GM10266 (cell line): ENCODE data around the gene ARL16.

Source experiments
- DNase-seq: peaks from one replicate; pipeline ENCODE4 v3.0.0; 2012; ENCODE audit errors: extremely low spot score
- CTCF ChIP-seq: IDR thresholded peaks from 2 replicates; pipeline ENCODE4 v1.5.1; 2012; ENCODE audit warnings: mild to moderate bottlenecking, low read depth; ENCODE audit not compliant: control insufficient read depth, insufficient read depth; ENCODE audit errors: missing control alignments

ARL16 gene

GRCh38 chr17:81652906-81653771 is 30.5 kb downstream of the ARL16 start:
- DNase-seq: peak; percentile 76
- TF ChIP-seq CTCF: no peak

GRCh38 chr17:81651692-81652091 is 31.9 kb downstream of the ARL16 start:
- no peak for DNase-seq
- TF ChIP-seq CTCF: no peak

- no peak for DNase-seq
- no peak for TF ChIP-seq CTCF
These were observed 32.6 kb downstream of the ARL16 start for GRCh38 chr17:81650951-81651350.

GRCh38 chr17:81648707-81649085 is 34.9 kb downstream of the ARL16 start:
- no peak for DNase-seq
- TF ChIP-seq CTCF: no peak

- DNase-seq: no peak
- TF ChIP-seq CTCF: no peak
These were observed 35.4 kb downstream of the ARL16 start for GRCh38 chr17:81648013-81648706.

- no peak for DNase-seq
- TF ChIP-seq CTCF: no peak
These were observed 36.0 kb downstream of the ARL16 start for GRCh38 chr17:81647640-81648012.

- peak; percentile 35 for DNase-seq
- no peak for TF ChIP-seq CTCF
These were observed 36.6 kb downstream of the ARL16 start for GRCh38 chr17:81646869-81647600.
